ENCODE results near the gene TRMT61A.

TRMT61A gene

DNA sequence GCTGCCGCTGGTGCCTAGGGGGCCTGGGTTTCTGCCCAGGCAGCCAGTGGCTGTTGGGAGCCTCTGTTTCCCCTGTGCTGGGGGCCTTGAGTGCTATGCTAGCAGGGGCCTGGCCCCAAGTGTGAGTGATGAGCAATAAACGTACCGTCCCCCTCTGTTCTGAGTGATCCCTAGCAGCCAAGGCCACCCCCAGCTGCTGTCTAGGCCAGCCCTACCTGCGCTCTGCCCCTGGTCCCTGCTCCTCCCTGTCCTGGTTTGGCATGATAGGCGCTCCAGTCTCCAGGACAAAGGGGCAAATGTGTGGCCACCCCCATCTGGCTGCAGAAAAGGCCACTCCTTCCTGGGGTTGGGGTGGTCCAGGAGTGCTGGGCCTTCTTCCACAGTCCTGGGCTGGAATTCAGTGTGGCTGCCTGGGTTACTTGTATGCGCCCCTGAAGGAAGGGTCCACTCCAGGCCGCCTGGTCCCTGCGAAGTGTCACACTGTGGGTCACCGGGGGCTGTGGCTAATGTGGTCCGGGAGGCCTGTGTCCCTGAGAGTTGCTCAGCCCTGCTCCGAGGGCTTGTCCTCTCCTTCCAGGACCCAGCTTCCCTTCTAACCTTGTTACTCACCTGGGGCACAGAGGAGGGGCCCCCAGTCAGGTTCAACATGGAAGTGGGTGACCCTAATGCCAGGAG is 7.0 kb downstream of the TRMT61A start:
- no peak for DNase-seq

GRCh38 chr14:103536693-103537092 is 7.7 kb downstream of the TRMT61A start:
- no peak for DNase-seq

- no peak for DNase-seq
Measured at GRCh38 chr14:103537175-103537990, 8.4 kb downstream of the TRMT61A start.

DNA sequence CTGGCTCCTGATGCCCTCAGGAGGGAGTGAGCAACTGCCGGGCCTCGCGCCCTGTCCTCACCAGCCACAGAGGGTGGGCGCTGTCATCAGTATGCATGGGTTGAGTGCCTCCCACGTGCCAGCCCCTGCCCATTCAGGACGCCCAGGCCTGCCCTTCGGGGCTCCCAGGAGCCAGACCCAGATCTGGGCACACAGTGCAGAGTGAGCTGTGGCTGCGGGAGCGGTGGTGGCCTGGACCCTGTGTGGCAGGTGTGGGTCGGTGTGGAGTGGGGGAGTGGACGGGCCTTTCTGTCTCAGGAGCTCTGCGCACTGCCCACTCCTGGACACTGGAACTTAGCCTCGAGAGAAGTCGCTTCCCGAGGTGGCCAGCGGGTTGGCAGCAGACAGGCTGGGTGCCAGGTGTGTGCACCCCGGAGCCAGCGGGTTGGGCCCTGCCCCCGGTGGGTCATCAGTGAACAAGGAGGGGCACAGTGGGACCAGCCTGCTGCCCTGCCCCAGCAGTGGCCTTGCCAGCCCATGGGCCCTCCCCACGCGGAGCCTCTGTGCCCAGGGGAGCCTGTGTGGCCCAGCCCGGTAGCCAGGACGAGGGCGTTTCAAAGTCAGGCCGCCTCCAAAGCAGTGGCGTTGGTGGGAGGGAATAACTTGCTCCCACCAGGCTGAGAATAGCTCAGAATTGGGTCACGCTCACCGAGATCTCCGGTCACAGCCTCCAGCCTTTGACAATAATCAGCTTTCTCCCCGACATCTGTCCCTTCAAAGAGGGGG is 9.5 kb downstream of the TRMT61A start:
- DNase-seq, result no peak

- DNase-seq, result no peak
Measured at GRCh38 chr14:103539056-103539825, 10.2 kb downstream of the TRMT61A start.

DNA sequence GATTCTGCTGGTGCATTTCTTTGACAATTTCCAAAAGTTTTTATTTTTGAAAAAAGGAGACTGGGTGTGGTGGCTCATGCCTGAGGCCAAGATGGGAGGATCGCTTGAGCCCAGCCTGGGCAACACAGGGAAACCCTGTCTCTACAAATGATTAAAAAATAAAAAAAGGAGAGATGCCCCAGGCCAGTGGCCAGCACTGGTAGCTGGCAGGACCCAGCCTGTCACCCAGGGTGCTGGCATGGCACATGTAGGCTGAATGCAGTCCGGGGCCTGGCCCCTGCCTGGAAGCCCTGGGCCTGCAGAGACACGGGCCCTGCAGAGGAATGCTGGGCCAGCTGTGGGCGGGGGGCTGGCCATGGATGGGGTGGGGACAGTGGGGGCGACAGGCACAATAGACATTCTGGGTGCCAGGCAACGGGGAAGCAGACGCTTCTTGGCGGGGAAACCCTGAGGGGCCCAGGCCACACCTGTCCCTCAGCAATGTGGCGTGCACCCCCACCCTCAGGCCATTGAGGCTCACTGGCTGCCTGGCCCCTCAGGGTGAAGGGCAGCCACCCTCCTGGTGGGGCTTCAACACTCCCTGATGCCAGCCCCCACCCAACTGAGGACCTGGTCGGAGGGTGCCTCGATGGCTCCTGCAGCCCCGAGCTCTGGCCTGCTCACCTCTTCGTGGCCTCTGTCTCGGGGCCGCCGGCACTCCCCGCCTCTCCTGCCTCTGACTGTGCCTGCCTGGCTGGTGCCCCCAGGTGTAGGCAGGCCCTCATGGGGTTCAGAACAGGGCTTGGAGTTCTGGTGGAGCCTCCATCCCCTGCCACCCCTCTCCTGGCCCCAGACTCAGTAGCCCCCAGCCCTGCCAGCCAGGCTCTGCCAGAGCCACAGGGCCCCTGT is 12.1 kb downstream of the TRMT61A start:
- peak; percentile 70 for DNase-seq

DNA sequence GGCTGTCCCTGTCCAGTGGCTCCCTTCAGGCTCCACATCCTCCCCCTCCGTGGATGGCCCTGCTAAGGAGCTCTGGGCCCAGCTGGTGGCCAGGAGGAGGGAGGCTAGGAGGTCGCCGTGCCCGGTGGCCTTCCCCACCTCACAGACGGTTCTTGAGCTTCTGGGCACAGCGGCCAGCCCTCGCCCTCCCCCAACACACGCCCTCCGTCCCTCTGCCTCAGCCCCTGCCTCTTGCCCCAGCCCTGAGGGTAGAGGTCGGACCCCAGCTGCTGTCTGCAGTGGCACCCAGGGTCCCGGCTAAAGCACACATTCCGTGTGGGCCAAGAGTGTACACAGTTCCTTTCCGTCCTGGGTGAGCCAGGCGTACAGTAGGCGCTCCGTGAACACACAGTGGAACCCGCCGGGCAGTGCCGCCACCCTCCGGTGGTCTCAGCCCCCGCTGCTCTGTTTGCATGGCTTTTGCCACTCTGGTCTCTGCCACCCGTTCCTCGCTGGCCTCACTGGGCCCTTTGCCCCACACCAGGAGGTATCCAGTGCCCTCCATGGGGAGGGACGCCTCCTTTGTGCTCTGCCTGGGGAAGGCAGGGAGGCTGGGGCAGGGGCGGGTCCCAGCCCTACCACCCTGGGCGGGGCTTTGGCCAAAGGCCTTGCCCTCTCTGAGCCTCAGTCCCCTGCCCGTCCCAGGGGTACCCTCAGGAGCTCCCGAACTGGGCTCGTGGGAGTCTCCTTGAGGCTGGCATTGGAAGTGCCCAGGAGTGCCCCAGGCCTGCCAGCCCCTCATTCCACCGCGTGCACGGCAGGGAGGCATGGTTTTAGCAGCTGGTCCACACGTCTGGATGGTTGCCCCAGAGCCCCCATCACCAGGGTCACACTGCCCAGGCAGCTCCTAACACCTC is 13.0 kb downstream of the TRMT61A start:
- peak; percentile 33 for DNase-seq

- DNase-seq, result peak; percentile 87
Measured at GRCh38 chr14:103542605-103543088, 13.7 kb downstream of the TRMT61A start.

DNA sequence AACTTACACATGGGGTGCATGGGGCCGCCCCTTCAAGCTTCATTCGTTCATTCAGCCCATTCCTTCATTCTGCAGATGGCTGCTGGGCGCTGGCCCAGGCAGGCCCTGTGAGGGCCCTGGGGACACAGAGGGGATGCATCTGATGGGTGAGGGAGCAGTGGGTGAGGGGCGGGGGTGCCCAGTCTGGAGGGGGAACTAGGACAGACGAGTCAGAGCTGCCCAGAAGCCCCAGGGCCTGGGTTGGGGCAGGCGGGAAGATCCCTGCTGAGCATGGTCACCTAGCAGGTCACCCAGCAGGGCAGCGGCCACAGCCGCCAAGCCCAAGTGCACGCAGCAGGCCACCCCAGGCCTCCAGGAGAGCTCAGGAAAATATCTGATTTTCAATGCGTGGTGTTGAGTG is 14.1 kb downstream of the TRMT61A start:
- peak; percentile 29 for DNase-seq

GRCh38 chr14:103543721-103544387 is 14.9 kb downstream of the TRMT61A start:
- peak; percentile 33 for DNase-seq

GRCh38 chr14:103544388-103545218 is 15.6 kb downstream of the TRMT61A start:
- DNase-seq, result peak; percentile 83

DNA sequence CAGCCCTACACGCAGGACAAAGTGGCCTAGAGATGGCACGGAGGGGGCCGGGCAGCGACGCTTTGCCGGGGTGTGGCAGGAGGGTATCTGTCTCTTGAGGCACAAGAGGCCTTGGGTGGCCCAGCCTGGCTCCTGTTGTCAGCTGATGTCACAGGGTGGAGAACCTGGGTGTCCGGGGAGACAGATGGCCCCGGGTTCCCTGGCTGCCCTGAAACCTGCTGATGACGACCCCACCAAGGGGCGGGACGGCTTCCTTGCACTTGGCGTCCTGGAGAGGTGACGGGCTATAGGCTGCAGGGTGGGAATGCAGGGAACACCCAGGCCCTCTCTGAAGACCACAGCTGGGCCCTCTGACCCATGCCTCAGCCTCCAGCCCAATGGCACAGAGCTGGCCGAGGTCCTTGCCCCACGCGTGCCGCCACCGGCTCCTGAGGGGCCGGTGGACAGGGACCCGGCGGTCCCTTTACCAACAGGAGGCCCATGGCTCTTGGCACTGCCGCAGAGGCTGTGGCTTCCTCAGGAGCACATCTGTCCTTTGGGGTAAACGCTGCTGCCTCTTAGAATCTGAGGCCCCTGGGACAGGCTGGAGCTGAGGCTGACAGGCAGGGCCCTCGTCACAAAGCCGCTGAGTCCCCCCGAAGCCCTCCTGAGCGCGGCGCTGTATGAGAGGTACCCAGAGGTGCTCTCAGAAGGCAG is 16.4 kb downstream of the TRMT61A start:
- DNase-seq, result peak; percentile 26

GRCh38 chr14:103545915-103546651 is 17.1 kb downstream of the TRMT61A start:
- DNase-seq, result peak; percentile 31

GRCh38 chr14:103546652-103547454 is 17.9 kb downstream of the TRMT61A start:
- peak; percentile 76 for DNase-seq

- peak; percentile 16 for DNase-seq
Measured at GRCh38 chr14:103547455-103547940, 18.5 kb downstream of the TRMT61A start.

DNA sequence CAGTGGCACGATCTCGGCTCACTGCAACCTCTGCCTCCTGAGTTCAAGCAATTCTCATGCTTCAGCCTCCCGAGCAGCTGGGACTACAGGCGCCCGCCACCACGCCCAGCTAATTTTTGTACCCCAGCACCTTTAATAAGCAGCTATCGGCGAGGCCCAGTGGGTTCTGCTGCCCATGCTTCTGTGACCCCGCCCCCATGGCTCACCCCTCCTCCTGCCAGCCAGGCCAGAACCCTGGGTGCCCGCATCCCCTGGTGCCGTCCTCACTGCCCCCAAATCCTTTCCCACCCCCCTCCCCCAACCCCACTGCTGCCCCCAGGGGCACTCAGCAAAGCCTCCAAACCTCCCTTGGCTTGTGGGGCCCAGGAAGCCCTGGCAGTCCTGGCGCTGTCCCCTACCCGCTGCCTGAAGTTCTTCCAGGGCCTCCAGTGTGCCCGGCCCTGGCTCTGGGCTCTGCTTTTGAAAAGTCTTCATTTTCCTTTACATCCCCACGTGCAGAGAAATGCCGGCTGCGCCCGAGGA is 19.0 kb downstream of the TRMT61A start:
- DNase-seq, result peak; percentile 21

All from right hindlimb (tissue), 1 donor.